GM19351 (cell line): ENCODE results near the gene RIPOR3.
"Not testable (repeated sequence)": the region's sequence is repeated elsewhere in the genome, so short reads cannot be mapped to it uniquely, and the experiment has no call there.

ENCODE experiments used
- ATAC-seq: cut with Tn5 transposase; IDR thresholded peaks from one replicate; pipeline ENCODE4 v1.9.1; 2021; ENCODE audit warnings: mild to moderate bottlenecking, moderate library complexity; ENCODE audit not compliant: unreplicated experiment

Gene RIPOR3

DNA sequence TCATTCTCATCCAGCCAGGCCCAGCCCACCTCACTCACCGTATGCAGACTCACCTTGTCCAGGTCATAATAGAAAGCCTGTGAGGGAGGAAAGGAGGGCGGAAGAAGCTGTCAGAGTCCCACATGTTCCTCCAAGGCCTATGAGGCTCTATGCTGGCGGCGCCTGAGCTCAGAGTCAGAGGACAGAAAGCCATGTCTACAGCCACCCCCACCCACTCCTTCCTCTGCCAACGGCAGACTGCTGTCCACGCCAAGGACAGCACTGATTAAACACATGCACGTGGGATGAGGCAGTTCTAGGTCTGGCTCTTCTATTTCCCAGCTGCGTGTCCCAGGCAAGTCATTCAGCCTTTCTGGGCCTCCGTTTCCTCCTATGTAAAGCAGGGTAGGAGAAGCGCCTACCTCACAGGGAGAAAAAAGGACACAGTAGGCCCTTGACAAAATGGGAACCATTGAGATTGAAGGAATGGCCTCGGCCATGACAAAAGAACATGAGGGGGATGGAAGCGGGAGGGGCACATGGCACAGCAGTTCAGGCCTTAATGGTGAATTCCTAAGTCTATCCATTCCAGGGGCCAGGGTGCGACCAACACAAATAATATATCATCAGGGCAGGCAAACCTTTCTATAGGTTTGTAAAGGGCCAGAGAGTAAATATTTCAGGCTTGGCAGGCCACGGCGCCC, 80.1 kb downstream of the RIPOR3 start:
- no peak for ATAC-seq

DNA sequence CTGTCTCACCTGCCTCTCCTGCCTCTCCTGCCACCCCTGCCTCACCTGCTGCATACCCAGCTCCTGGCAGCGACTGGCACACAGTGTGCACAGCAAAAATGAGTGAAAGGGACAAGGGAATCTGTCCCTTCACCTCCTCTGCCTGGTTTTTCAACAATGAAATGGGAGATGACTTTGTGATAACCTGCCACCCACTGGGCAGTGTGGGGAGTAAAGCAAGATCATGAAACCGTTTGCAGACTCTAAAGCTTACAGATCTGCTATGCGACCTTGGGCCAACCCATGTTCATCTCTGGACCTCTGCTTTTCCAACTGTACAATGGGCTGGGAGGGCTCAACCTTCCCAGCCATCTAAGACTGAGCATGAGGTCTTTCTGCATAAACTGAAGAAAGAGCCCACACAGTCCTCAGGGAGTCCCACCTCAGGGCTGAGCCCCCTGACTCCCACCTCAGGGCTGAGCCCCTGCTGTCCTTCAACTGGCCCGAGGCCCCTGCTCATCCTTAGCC, 81.1 kb downstream of the RIPOR3 start:
- no peak for ATAC-seq

DNA sequence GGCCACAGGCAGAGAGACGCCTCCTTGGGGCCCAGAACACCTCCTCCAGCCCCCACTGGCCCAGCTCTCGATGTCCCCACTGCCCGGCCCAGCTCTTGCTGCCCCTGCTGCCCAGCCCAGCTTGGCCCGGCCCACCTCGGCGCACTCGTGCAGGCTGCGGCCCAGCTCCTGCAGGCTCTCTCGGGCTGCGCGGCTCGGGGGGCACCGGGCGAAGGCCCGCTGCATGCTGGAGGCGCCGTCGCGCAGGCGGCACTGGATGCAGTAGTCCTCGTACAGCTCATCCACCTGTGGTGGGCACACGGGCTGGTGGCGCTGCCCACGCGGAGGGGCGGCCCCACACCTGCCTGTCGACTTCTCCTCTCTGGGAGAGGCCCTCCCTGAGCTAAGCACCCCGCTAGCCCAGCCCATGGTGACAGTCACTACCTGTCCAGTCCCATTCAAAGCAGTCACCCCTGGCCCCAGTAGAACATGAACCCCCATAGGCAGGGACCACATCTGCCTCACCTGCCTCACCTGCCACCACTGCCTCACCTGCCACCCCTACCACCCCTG, 81.8 kb downstream of the RIPOR3 start:
- ATAC-seq: no peak

DNA sequence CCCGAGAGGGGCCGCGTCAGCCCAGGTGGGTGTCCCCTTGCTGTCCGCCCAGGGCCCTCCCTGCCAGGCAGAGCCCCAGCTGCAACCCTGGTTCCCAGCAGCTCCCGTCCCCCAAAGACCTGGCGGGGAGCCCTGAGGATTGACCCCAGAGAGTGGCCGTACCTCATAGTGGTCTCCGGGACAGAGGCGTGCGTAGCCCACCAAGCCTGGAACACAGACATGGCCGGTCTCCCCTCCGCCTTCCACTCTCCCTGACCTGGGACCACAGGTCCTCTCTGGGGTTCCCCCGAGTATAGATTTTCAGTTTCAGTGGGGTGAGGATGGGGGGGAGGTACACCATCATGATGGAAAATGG, 82.6 kb downstream of the RIPOR3 start:
- ATAC-seq: no peak

DNA sequence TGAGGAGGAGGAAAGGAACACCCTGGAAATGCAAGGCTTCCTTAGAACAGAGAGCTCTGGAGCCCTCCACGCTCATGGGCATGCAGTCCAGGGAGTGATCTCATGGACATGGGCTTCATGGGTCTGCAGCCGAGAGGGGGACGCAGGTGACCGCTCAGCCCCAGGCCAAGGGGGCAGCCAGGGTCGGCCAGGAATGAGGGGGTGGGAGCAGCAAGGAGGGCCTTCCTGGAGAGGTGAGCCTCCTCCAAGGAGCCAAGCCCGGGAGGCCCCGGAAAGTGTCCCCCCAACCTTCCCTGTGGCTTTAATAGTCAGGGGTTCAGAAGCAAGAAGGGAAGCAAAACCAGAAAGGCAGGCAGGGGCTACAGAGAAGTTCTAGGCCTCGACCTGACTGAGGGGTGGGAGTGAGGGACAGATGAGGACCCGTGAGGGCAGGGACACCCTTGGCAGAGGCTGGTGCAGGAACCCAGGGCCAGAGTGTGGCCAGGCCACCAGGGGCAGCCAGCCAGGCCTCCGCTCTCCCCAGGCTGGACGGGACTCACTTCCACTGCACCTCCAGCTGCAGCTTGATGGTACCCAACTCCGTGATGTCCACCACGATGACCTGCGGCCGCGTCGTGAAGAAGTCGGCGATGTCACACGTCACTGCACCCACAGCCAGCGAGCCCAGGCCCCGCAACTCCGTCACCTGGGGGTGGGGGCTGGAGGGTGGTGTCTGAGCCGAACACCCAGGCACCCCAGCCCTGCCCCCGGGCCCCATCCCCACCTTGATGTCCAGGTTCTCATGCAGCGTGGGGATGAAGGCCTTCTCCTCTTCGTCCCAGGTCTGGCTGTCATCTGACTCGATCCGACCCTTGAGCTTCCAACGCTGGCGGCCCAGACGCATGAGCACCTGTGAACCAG, 83.2 kb downstream of the RIPOR3 start:
- ATAC-seq: no peak

DNA sequence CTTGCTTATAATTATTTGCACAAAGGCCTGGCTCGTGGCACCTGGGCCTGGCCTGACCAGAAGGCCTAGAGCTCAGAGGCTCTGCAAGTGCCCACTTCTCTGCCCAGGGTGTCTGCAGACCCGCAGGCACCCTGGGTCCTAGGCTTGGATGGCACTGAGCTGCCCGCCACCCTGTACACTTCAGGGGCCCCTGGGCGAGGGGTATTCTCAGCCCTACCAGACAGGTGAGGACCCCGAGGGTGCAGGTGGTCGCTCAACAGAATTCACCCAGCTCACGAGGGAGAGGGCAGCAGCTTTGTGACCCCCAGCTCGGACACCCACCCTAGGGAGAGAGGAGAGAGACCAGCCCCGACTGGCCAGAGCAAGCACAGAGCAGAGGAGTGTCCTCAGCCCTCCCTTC, 83.9 kb downstream of the RIPOR3 start:
- no peak for ATAC-seq

DNA sequence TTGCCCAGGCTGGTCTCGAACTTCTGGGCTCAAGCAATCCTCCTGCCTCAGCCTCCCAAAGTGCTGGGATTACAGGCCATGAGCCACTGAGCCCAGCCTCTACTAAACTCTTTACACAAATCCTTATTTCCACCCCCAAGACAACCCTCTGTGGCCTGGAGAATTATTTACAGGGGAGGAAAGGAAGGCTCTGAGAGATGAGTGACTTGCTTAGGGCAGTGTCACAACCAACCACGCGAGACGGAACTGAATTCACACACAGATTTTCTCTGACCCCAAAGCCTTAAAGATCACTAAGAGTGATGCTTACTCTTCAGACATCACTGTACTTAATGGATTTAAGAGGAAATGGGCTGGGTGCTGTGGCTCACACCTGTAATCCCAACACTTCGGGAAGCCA, 86.2 kb downstream of the RIPOR3 start:
- ATAC-seq: no peak

DNA sequence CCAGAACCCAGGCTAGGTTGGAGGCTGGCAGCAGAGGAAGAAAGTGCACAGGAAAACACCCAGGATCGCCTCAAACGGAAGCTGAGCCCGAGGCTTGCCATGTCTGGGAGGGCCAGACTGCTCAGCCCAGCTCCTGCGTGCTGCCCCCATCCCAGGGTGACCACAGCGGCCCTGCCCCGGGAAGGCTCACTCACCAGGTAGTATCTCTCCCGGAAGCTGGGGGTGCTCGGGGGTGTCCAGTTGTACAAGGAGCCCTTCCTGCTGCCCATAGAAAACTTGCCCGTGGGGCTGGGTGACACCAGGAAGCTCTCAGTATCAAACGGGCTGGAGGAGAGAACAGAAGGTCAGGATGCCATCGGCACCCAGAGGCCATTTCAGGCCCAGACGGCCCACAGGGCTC, 86.9 kb downstream of the RIPOR3 start:
- no peak for ATAC-seq

DNA sequence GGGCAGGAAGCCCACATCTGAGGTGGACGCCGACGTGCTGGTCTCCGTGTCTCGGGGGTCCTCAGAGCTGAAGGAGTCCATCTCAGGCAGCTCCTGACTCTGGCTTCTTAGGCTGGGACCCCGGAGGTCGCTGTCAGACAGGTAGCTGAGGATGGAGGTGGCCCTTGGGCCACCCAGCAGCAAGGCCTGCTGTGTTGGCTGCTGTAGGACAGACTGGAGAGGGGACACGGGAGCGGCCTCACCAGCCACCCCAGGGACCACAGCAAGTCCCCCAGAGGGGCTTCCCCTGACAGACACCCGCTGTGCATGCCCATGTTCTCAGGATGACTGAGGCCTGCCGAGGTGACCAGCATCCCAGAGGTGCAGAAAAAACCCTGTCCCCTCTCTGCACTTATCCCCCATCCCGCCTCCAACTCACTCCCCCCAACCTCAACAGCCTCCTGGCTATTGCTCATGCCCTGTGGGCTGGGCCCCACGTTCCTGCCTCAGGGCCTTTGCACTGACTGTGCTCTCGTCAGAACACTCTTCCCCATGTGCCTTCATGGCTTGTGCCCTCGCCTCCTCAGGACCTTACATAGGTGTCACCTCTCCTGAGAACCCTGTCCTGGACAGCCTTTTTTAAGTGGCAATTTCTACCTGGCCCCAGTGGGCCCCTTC, 88.8 kb downstream of the RIPOR3 start:
- no peak for ATAC-seq

DNA sequence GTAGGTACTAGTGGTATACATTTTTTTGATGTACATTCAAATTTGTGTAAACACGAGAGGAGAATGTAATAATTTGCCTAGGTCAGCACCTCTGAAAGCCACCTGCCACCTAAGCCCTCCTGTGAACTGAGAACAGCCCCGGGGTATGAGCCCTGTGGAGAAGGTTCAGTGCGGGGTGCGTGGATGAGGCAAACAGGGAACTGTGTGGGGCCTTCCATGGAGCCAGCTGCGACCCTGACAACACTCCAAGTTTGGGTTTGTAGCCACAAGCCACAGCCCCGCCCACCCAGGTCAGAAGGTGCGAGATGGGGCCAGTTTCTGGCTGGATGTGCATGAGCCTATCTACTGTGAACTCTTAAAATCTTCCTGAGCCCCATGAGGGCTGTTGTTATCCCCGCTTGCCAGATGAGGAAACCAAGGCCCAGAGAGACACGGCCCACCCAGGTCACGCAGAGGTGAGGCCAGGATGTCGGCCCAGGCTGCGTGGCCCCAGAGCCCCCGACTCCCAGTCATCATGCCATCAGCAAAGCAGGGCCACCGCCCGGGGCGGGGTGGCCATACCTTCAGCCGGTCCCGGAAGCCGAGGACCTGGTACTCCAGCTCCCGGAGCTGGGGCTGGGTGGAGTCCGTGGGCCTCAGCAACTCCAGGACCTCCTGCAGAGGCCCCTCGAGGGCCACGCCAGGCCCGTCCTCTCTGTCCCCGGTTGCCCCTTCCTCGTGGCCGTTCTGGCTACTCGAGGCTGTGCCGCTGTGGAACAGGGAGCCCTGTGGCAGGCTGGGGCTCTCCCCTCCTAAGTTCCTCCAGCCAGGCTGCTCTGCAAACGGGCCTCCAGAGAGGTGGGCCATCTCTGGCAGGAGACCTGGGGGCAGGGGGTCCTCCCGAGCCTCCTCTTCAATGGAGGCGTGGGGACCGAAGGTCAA, 89.6 kb downstream of the RIPOR3 start:
- no peak for ATAC-seq

DNA sequence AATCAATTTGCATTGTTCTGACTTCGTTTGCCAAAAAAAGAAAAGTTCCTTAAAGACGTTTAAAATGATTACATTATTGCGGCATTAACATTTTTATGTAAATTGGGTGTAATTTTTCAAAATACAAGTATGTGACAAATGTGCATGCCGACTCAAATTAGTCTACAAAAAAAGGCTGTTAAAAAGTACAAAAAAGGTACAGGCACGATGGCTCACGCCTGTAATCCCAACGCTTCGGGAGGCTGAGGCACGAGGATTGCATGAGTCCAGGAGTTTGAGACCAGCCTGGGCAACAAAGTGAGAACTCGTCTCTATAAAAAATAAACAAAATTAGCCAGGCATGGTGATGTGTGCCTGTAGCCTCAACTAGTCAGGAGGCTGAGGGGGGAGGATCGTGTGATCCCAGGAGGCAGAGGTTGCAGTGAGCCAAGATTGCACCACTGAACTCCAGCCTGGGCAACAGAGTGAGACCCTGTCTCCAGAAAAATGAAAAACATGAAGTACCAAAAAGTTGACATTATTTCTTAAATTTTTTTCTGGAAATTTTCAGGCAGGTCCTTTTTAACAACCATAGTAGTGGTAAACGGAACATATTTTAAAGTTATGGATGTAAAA, 91.0 kb downstream of the RIPOR3 start:
- no peak for ATAC-seq

DNA sequence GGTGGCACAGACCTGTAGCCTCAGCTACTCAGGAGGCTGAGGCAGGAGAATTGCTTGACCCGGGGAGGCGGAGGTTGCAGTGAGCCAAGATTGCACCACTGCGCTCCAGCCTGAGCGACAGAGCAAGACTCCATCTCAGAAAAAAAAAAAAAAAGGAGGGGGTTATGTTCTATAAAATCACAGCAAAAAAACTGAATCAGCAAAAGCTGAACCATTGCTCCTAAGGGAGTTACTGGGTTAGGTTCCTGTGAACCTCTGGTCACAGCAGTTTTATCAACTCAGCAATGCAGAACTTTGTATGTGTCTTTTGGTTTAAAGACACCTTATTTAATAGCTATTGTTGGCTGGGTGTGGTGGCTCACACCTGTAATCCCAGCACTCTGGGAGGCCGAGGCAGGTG, 92.6 kb downstream of the RIPOR3 start:
- not testable (repeated sequence) for ATAC-seq

DNA sequence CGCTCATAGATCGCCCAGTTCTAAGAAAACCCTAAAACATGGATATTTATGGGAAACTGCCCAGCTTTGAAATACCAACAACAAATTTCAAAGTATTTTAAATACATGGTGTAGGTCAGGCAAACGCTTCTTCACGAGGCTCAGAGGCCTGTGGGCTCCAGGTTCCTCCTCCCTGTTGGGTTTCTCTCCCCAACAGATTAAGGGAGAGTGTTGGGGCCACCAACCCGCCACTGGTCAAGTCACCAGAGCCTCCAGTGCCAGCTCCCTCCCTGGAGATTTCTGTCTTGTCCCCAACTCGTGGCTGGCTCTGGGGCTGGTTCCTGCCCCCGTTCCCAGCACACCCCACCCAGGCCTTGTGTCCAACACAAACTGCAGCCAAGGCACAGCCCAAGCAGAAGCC, 93.3 kb downstream of the RIPOR3 start:
- ATAC-seq: no peak

DNA sequence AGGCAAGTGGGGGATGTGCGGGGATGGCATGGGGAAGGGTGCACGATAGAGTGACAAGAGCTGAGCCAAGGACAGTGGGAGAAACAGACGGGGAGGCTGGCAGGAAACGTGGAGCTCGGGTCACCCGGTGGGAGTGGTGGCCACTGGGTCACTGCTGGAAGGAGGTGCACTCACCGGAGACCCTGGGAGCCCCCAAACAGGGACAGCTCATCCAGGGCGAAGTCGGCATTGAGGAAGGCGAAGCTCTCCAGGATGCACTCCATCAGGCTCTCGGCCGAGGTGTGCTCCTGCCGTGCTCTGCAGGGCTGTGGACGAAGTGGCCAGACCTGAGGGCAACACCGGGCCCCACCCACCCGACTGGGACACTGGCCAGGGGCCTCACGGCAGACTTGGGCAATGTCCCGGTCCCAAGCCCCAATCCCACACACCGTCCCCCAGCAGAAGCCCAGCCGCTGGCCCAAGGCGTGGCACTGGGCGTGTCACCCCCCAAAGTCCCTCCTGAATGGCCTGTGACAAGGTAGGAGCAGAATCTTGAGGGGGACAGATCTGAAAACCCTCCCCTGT, 93.9 kb downstream of the RIPOR3 start:
- no peak for ATAC-seq

DNA sequence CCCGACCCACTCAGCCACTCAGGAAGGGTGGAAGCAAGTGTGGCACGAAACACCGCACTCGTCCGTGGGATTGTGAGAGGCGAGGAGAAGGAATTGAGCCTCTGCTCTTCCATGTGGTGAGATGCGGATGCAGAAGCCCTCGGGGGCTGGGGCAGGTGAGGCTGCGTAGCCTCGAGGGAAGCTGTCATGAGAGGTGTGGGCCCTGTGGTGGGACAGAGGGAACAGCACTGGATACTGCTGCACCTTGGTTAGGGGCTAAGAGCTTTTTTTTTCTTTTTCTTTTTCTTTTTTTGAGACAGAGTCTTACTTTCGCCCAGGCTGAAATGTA, 94.7 kb downstream of the RIPOR3 start:
- no peak for ATAC-seq

DNA sequence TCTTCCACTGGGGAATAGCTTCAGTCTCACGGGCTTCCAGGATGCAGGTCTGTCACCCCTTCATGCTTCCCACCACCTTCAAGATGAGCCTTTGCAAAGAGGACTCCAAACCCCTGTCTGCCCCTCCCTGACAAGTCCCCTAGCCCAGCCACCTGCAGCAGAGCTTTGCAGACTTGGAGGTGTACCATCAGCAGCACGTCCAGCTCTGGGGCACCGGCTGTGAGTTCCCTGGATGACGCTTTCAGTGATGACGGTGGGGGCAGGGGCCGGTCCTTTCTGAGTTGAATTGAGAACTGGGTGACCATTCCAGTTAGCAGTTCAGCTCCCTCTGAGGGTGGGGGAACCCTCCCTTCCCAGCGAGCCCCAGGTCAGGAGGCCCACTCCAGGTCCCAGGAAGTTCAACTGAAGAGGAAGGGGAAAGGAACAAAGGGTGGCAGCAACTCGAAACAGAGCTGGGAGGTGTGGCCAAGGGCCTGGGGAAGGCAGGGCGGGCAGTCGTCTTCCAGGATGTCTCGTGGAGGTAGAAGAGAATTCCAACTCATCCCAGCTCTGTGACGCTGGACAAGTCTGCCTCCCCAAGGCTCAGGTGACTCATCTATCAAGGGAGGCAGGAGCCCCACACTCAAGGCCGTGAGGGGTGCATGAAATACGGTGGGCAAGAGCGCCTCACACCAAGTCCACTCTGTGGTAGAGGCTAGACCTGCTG, 95.2 kb downstream of the RIPOR3 start:
- ATAC-seq: no peak

DNA sequence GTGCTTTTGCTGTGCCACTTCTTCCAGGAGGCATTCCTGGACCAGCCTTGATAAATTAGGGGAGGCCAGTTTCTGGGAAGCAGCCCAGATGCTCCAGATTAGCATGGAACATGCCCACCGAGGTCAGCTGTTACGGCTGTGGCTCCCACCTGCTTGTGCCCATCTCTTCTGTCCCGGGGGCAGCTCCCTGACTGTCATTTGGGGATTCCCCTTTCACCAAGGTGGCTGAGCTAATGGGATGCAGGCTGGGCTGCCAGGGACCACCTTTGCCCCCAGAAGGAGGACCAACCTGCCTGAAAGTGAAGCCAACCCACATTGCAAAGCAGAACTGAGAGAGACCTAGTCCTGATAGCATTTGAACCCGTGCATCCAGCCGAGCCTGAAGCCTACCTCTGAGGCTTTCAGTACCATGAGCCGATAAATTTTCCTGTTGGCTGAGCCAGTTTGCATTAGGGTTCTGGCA, 95.9 kb downstream of the RIPOR3 start:
- ATAC-seq: no peak

DNA sequence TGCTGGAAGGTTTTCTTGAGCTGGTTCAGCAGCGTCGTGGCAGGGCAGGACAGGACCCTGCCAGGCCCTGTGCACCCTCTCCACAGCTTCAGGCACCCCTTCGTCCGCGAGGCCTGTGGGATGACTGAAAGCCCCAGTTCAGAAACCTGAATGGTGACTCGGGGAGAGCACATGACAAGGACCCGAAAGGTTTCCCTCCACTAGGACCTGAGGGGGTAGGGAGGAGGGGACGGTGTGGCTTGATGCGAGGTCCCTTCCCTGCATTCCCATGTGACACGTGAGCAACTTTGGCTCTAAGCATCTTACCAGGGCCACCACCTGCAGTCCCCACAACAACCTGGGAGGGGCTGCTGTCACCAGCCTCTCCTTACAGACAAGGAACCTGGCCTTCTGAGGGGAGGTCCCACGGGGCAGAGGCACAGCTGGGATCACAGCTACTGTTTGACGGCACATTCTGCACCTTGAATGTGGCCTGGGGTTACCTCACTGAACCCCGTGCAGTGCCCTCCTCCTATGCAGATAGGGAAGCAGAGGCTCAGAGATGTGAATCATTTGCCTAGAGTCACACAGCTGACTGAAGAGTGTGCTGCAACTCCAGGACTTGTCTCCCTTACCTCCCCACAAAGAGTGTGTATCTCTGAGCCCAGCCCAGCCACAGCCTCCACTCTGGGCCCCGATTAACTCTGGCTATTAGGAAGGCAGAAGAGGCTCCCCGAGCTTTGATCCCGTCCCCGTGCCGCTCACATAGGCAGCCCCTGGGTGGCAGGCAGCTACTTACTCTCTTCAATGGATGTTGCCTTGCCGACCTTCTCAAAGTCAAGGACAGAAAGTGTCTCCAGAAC, 96.5 kb downstream of the RIPOR3 start:
- ATAC-seq: no peak
